H9 (cell line): ENCODE results near the gene ZNF544. TPM values are rescaled to one million over a fixed set of nuclear protein-coding genes. Genes with fewer than 3 reads are reported as not detected.

Experiments used
- DNase-seq: peaks from one replicate; pipeline ENCODE4 v3.0.0-alpha.2; 2017
- H2AFZ ChIP-seq: one replicate; pipeline ENCODE4 v1.6.1; 2013; ENCODE audit warnings: mild to moderate bottlenecking, low read length, control low read depth, moderate library complexity
- H2AK5ac ChIP-seq: 2 replicates; pipeline ENCODE4 v1.6.1; 2013; ENCODE audit warnings: low read length, control low read depth, mixed read lengths; ENCODE audit not compliant: insufficient read length
- H2BK120ac ChIP-seq: one replicate; pipeline ENCODE4 v1.6.1; 2013; ENCODE audit warnings: low read depth, mild to moderate bottlenecking, low read length, control low read depth, inconsistent platforms; ENCODE audit not compliant: poor library complexity, severe bottlenecking
- H2BK12ac ChIP-seq: 2 replicates; pipeline ENCODE4 v1.6.1; 2013; ENCODE audit warnings: low read length, control low read depth, mixed read lengths, low read depth; ENCODE audit not compliant: insufficient read length
- H2BK15ac ChIP-seq: 2 replicates; pipeline ENCODE4 v1.6.1; 2013; ENCODE audit warnings: low read depth, low read length, control low read depth
- H2BK20ac ChIP-seq: one replicate; pipeline ENCODE4 v1.6.1; 2013; ENCODE audit warnings: low read depth, mild to moderate bottlenecking, low read length, control low read depth, inconsistent platforms; ENCODE audit not compliant: poor library complexity, severe bottlenecking
- H2BK5ac ChIP-seq: 2 replicates; pipeline ENCODE4 v1.6.1; 2013; ENCODE audit warnings: low read length, control low read depth, mixed read lengths; ENCODE audit not compliant: insufficient read length
- H3K14ac ChIP-seq: 2 replicates; pipeline ENCODE4 v1.6.1; 2013; ENCODE audit warnings: low read length, control low read depth; ENCODE audit not compliant: insufficient read depth
- H3K18ac ChIP-seq: 2 replicates; pipeline ENCODE4 v1.6.1; 2013; ENCODE audit warnings: low read depth, mild to moderate bottlenecking, mixed read lengths, low read length, control low read depth; ENCODE audit not compliant: insufficient read length
- H3K23ac ChIP-seq: 2 replicates; pipeline ENCODE4 v1.6.1; 2013; ENCODE audit warnings: low read length, control low read depth, mixed read lengths, low read depth; ENCODE audit not compliant: insufficient read length
- H3K23me2 ChIP-seq: 2 replicates; pipeline ENCODE4 v1.6.1; 2013; ENCODE audit warnings: low read depth, mild to moderate bottlenecking, mixed read lengths, low read length, control low read depth; ENCODE audit not compliant: insufficient read length, poor library complexity, severe bottlenecking
- H3K27ac ChIP-seq: 2 replicates; pipeline ENCODE4 v1.5.1; 2013; ENCODE audit warnings: low read length, control low read depth, mixed read lengths, low read depth; ENCODE audit not compliant: insufficient read length
- H3K27me3 ChIP-seq: 2 replicates; pipeline ENCODE4 v1.6.1; 2013; ENCODE audit warnings: low read length, control low read depth, inconsistent platforms; ENCODE audit not compliant: insufficient read depth
- H3K4ac ChIP-seq: 2 replicates; pipeline ENCODE4 v1.6.1; 2013; ENCODE audit warnings: low read depth, mild to moderate bottlenecking, control low read depth, inconsistent platforms, low read length, moderate library complexity
- H3K4me1 ChIP-seq: 2 replicates; pipeline ENCODE4 v1.6.1; 2013; ENCODE audit warnings: low read length, control low read depth, inconsistent platforms; ENCODE audit not compliant: insufficient read depth
- H3K4me2 ChIP-seq: 2 replicates; pipeline ENCODE4 v1.6.1; 2013; ENCODE audit warnings: low read length, control low read depth, mixed read lengths; ENCODE audit not compliant: insufficient read length, insufficient read depth
- H3K56ac ChIP-seq: 2 replicates; pipeline ENCODE4 v1.6.1; 2013; ENCODE audit warnings: low read depth, mild to moderate bottlenecking, mixed read lengths, low read length, control low read depth; ENCODE audit not compliant: insufficient read length
- H3K79me1 ChIP-seq: 2 replicates; pipeline ENCODE4 v1.6.1; 2013; ENCODE audit warnings: low read depth, mild to moderate bottlenecking, moderate library complexity, low read length, control low read depth, inconsistent platforms; ENCODE audit not compliant: insufficient read depth, poor library complexity, severe bottlenecking
- H3K79me2 ChIP-seq: 2 replicates; pipeline ENCODE4 v1.6.1; 2013; ENCODE audit warnings: low read length, control low read depth, inconsistent platforms; ENCODE audit not compliant: insufficient read depth
- H3K9ac ChIP-seq: 2 replicates; pipeline ENCODE4 v1.6.1; 2013; ENCODE audit warnings: low read length, control low read depth, mixed read lengths; ENCODE audit not compliant: insufficient read length; ENCODE audit errors: extremely low read depth
- H3K9me3 ChIP-seq: one replicate; pipeline ENCODE4 v1.6.1; 2013; ENCODE audit warnings: low read depth, low read length, inconsistent platforms; ENCODE audit not compliant: control insufficient read depth
- H3T11ph ChIP-seq: one replicate; pipeline ENCODE4 v1.6.1; 2013; ENCODE audit warnings: mild to moderate bottlenecking, low read length, control low read depth, inconsistent platforms
- H4K20me1 ChIP-seq: one replicate; pipeline ENCODE4 v1.6.1; 2013; ENCODE audit not compliant: control insufficient read depth, insufficient read length, insufficient read depth
- H4K5ac ChIP-seq: 2 replicates; pipeline ENCODE4 v1.6.1; 2013; ENCODE audit warnings: low read depth, mild to moderate bottlenecking, mixed read lengths, low read length, control low read depth; ENCODE audit not compliant: insufficient read length
- H4K8ac ChIP-seq: replicated peaks from 2 replicates; pipeline ENCODE4 v1.6.1; 2013; ENCODE audit warnings: low read length, control low read depth, mixed read lengths, low read depth; ENCODE audit not compliant: insufficient read length
- H4K91ac ChIP-seq: 2 replicates; pipeline ENCODE4 v1.6.1; 2013; ENCODE audit warnings: low read depth, mild to moderate bottlenecking, moderate library complexity, mixed read lengths, low read length, control low read depth; ENCODE audit not compliant: insufficient read length
- H3K27ac Mint-ChIP-seq, 3 experiments: 2 replicates in 2 of 3; 3 replicates in 1 of 3; pipeline ENCODE4 v1.8.0; 2020 to 2021; ENCODE audit warnings: mixed read lengths in 3 of 3, mild to moderate bottlenecking in 1 of 3, moderate library complexity in 1 of 3
- H3K27me3 Mint-ChIP-seq: 2 replicates; pipeline ENCODE4 v1.8.0; 2021; ENCODE audit warnings: low read depth, mild to moderate bottlenecking, moderate library complexity, mixed read lengths
- H3K36me3 Mint-ChIP-seq, 3 experiments: 2 replicates in 2 of 3; 3 replicates in 1 of 3; pipeline ENCODE4 v1.8.0; 2020 to 2021; ENCODE audit warnings: low read depth in 3 of 3, mixed read lengths in 3 of 3; ENCODE audit not compliant: insufficient read depth in 1 of 3
- H3K4me1 Mint-ChIP-seq, 2 experiments: 2 replicates each; pipeline ENCODE4 v1.8.0; 2020; ENCODE audit warnings: mixed read lengths in 2 of 2
- H3K4me3 Mint-ChIP-seq, 2 experiments: 2 replicates in 1 of 2; 3 replicates in 1 of 2; pipeline ENCODE4 v1.8.0; 2020 to 2021; ENCODE audit warnings: mild to moderate bottlenecking in 2 of 2, mixed read lengths in 2 of 2, moderate library complexity in 1 of 2
- H3K9me3 Mint-ChIP-seq, 2 experiments: 2 replicates in 1 of 2; 3 replicates in 1 of 2; pipeline ENCODE4 v1.8.0; 2020; ENCODE audit warnings: mild to moderate bottlenecking in 2 of 2, mixed read lengths in 2 of 2, moderate library complexity in 1 of 2
- WGBS: extraction: QIAGEN DNeasy Blood & Tissue Kit; methylation state at CpG from one replicate; pipeline ENCODE4 v1.1.7; 2013; ENCODE audit warnings: missing lambda C conversion rate, low lambda C conversion rate, mixed read lengths; ENCODE audit not compliant: insufficient read length; ENCODE audit errors: extremely low coverage; 5-methylcytosine and 5-hydroxymethylcytosine counted together
- total RNA-seq: library from RNA; stranded (reverse); gene quantifications from 2 replicates; pipeline ENCODE4 v1.2.1, GENCODE V29; 2021
- TF ChIP-seq, protein P1 (sequence below): fragments of 200-600 bp; sonication (generic); conservative IDR thresholded peaks from 3 replicates; pipeline ENCODE4 v1.8.0; 2021; ENCODE audit warnings: antibody characterized with exemption, mild to moderate bottlenecking

ZNF544 gene
- total RNA-seq, 1 experiment from 2014 or later: 97.2 TPM

GRCh38 chr19:58305065-58305931, 76.6 kb downstream of the ZNF544 start, which contains the start of gene ERVK3-1:
Gene ERVK3-1, plus strand, starts transcription at chr19:58305377. Its CDS starts 6,792 bp downstream, at chr19:58312169.
- Histone ChIP-seq H3K14ac (peak within 1 kb of the TSS; percentile 16; the same call in 1 of the 2 replicates), H4K91ac (no peak within 1 kb of the TSS), H4K8ac (no peak within 1 kb of the TSS), H3K4me1 (no peaks in the 10 kb centered on the region), H3T11ph (no peak within 1 kb of the TSS), H2AFZ (no peak within 1 kb of the TSS), H3K23ac (no peak within 1 kb of the TSS), H3K4me2 (peak within 1 kb of the TSS; percentile 69), H2BK12ac (no peak within 1 kb of the TSS), H2BK5ac (no peak within 1 kb of the TSS), H3K27me3 (no peaks in the 10 kb centered on the region), H3K79me2 (no peaks in the 10 kb centered on the region), H3K4ac (no peak within 1 kb of the TSS), H3K23me2 (peaks cover 4% of the 10 kb centered on the region), H4K5ac (no peak within 1 kb of the TSS), H2BK120ac (no peak within 1 kb of the TSS), H3K56ac (no peak within 1 kb of the TSS), H3K9me3 (no peaks in the 10 kb centered on the region), H2BK15ac (no peak within 1 kb of the TSS), H3K79me1 (no peaks in the 10 kb centered on the region), H4K20me1 (no peaks in the 10 kb centered on the region), H3K27ac (no peak within 1 kb of the TSS), H2BK20ac (no peak within 1 kb of the TSS), H2AK5ac (no peak within 1 kb of the TSS), H3K18ac (no peak within 1 kb of the TSS), H3K9ac (peak within 1 kb of the TSS; percentile 66)
- peak; percentile 98 for DNase-seq
- H3K27ac Mint-ChIP-seq: peak within 1 kb of the TSS; percentile 88 to 100 (median 95)
- peak within 1 kb of the TSS; percentile 99 for H3K4me3 Mint-ChIP-seq
- peaks cover 18 to 51% (median 30%) of the 10 kb centered on the region in 3 experiments; a peak in 6 of 7 replicates for H3K36me3 Mint-ChIP-seq
- WGBS: no CpG with 5 or more reads among the region's 55 CpGs
- TF ChIP-seq, protein P1, sequence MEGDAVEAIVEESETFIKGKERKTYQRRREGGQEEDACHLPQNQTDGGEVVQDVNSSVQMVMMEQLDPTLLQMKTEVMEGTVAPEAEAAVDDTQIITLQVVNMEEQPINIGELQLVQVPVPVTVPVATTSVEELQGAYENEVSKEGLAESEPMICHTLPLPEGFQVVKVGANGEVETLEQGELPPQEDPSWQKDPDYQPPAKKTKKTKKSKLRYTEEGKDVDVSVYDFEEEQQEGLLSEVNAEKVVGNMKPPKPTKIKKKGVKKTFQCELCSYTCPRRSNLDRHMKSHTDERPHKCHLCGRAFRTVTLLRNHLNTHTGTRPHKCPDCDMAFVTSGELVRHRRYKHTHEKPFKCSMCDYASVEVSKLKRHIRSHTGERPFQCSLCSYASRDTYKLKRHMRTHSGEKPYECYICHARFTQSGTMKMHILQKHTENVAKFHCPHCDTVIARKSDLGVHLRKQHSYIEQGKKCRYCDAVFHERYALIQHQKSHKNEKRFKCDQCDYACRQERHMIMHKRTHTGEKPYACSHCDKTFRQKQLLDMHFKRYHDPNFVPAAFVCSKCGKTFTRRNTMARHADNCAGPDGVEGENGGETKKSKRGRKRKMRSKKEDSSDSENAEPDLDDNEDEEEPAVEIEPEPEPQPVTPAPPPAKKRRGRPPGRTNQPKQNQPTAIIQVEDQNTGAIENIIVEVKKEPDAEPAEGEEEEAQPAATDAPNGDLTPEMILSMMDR: no peak
- no peaks in the 10 kb centered on the region for H3K9me3 Mint-ChIP-seq
- H3K27me3 Mint-ChIP-seq: peaks cover 1% of the 10 kb centered on the region; the same call in 1 of the 2 replicates
- H3K4me1 Mint-ChIP-seq: peaks cover 13 to 19% of the 10 kb centered on the region in 2 experiments
